H9 (cell line): ENCODE results near the gene ECSCR. TPM values are rescaled to one million over a fixed set of nuclear protein-coding genes. Genes with fewer than 3 reads are reported as not detected.

Experiments
- DNase-seq: peaks from one replicate; pipeline ENCODE4 v3.0.0-alpha.2; 2017
- H2AFZ ChIP-seq: one replicate; pipeline ENCODE4 v1.6.1; 2013; ENCODE audit warnings: mild to moderate bottlenecking, low read length, control low read depth, moderate library complexity
- H2AK5ac ChIP-seq: 2 replicates; pipeline ENCODE4 v1.6.1; 2013; ENCODE audit warnings: low read length, control low read depth, mixed read lengths; ENCODE audit not compliant: insufficient read length
- H2BK120ac ChIP-seq: one replicate; pipeline ENCODE4 v1.6.1; 2013; ENCODE audit warnings: low read depth, mild to moderate bottlenecking, low read length, control low read depth, inconsistent platforms; ENCODE audit not compliant: poor library complexity, severe bottlenecking
- H2BK12ac ChIP-seq: 2 replicates; pipeline ENCODE4 v1.6.1; 2013; ENCODE audit warnings: low read length, control low read depth, mixed read lengths, low read depth; ENCODE audit not compliant: insufficient read length
- H2BK15ac ChIP-seq: 2 replicates; pipeline ENCODE4 v1.6.1; 2013; ENCODE audit warnings: low read depth, low read length, control low read depth
- H2BK20ac ChIP-seq: one replicate; pipeline ENCODE4 v1.6.1; 2013; ENCODE audit warnings: low read depth, mild to moderate bottlenecking, low read length, control low read depth, inconsistent platforms; ENCODE audit not compliant: poor library complexity, severe bottlenecking
- H2BK5ac ChIP-seq: 2 replicates; pipeline ENCODE4 v1.6.1; 2013; ENCODE audit warnings: low read length, control low read depth, mixed read lengths; ENCODE audit not compliant: insufficient read length
- H3K14ac ChIP-seq: 2 replicates; pipeline ENCODE4 v1.6.1; 2013; ENCODE audit warnings: low read length, control low read depth; ENCODE audit not compliant: insufficient read depth
- H3K18ac ChIP-seq: 2 replicates; pipeline ENCODE4 v1.6.1; 2013; ENCODE audit warnings: low read depth, mild to moderate bottlenecking, mixed read lengths, low read length, control low read depth; ENCODE audit not compliant: insufficient read length
- H3K23ac ChIP-seq: 2 replicates; pipeline ENCODE4 v1.6.1; 2013; ENCODE audit warnings: low read length, control low read depth, mixed read lengths, low read depth; ENCODE audit not compliant: insufficient read length
- H3K23me2 ChIP-seq: 2 replicates; pipeline ENCODE4 v1.6.1; 2013; ENCODE audit warnings: low read depth, mild to moderate bottlenecking, mixed read lengths, low read length, control low read depth; ENCODE audit not compliant: insufficient read length, poor library complexity, severe bottlenecking
- H3K27ac ChIP-seq: 2 replicates; pipeline ENCODE4 v1.5.1; 2013; ENCODE audit warnings: low read length, control low read depth, mixed read lengths, low read depth; ENCODE audit not compliant: insufficient read length
- H3K27me3 ChIP-seq: 2 replicates; pipeline ENCODE4 v1.6.1; 2013; ENCODE audit warnings: low read length, control low read depth, inconsistent platforms; ENCODE audit not compliant: insufficient read depth
- H3K4ac ChIP-seq: 2 replicates; pipeline ENCODE4 v1.6.1; 2013; ENCODE audit warnings: low read depth, mild to moderate bottlenecking, control low read depth, inconsistent platforms, low read length, moderate library complexity
- H3K4me1 ChIP-seq: 2 replicates; pipeline ENCODE4 v1.6.1; 2013; ENCODE audit warnings: low read length, control low read depth, inconsistent platforms; ENCODE audit not compliant: insufficient read depth
- H3K4me2 ChIP-seq: 2 replicates; pipeline ENCODE4 v1.6.1; 2013; ENCODE audit warnings: low read length, control low read depth, mixed read lengths; ENCODE audit not compliant: insufficient read length, insufficient read depth
- H3K56ac ChIP-seq: 2 replicates; pipeline ENCODE4 v1.6.1; 2013; ENCODE audit warnings: low read depth, mild to moderate bottlenecking, mixed read lengths, low read length, control low read depth; ENCODE audit not compliant: insufficient read length
- H3K79me1 ChIP-seq: 2 replicates; pipeline ENCODE4 v1.6.1; 2013; ENCODE audit warnings: low read depth, mild to moderate bottlenecking, moderate library complexity, low read length, control low read depth, inconsistent platforms; ENCODE audit not compliant: insufficient read depth, poor library complexity, severe bottlenecking
- H3K79me2 ChIP-seq: 2 replicates; pipeline ENCODE4 v1.6.1; 2013; ENCODE audit warnings: low read length, control low read depth, inconsistent platforms; ENCODE audit not compliant: insufficient read depth
- H3K9ac ChIP-seq: 2 replicates; pipeline ENCODE4 v1.6.1; 2013; ENCODE audit warnings: low read length, control low read depth, mixed read lengths; ENCODE audit not compliant: insufficient read length; ENCODE audit errors: extremely low read depth
- H3K9me3 ChIP-seq: one replicate; pipeline ENCODE4 v1.6.1; 2013; ENCODE audit warnings: low read depth, low read length, inconsistent platforms; ENCODE audit not compliant: control insufficient read depth
- H3T11ph ChIP-seq: one replicate; pipeline ENCODE4 v1.6.1; 2013; ENCODE audit warnings: mild to moderate bottlenecking, low read length, control low read depth, inconsistent platforms
- H4K20me1 ChIP-seq: one replicate; pipeline ENCODE4 v1.6.1; 2013; ENCODE audit not compliant: control insufficient read depth, insufficient read length, insufficient read depth
- H4K5ac ChIP-seq: 2 replicates; pipeline ENCODE4 v1.6.1; 2013; ENCODE audit warnings: low read depth, mild to moderate bottlenecking, mixed read lengths, low read length, control low read depth; ENCODE audit not compliant: insufficient read length
- H4K8ac ChIP-seq: replicated peaks from 2 replicates; pipeline ENCODE4 v1.6.1; 2013; ENCODE audit warnings: low read length, control low read depth, mixed read lengths, low read depth; ENCODE audit not compliant: insufficient read length
- H4K91ac ChIP-seq: 2 replicates; pipeline ENCODE4 v1.6.1; 2013; ENCODE audit warnings: low read depth, mild to moderate bottlenecking, moderate library complexity, mixed read lengths, low read length, control low read depth; ENCODE audit not compliant: insufficient read length
- H3K27ac Mint-ChIP-seq, 3 experiments: 2 replicates in 2 of 3; 3 replicates in 1 of 3; pipeline ENCODE4 v1.8.0; 2020 to 2021; ENCODE audit warnings: mixed read lengths in 3 of 3, mild to moderate bottlenecking in 1 of 3, moderate library complexity in 1 of 3
- H3K27me3 Mint-ChIP-seq: 2 replicates; pipeline ENCODE4 v1.8.0; 2021; ENCODE audit warnings: low read depth, mild to moderate bottlenecking, moderate library complexity, mixed read lengths
- H3K36me3 Mint-ChIP-seq, 3 experiments: 2 replicates in 2 of 3; 3 replicates in 1 of 3; pipeline ENCODE4 v1.8.0; 2020 to 2021; ENCODE audit warnings: low read depth in 3 of 3, mixed read lengths in 3 of 3; ENCODE audit not compliant: insufficient read depth in 1 of 3
- H3K4me1 Mint-ChIP-seq, 2 experiments: 2 replicates each; pipeline ENCODE4 v1.8.0; 2020; ENCODE audit warnings: mixed read lengths in 2 of 2
- H3K4me3 Mint-ChIP-seq, 2 experiments: 2 replicates in 1 of 2; 3 replicates in 1 of 2; pipeline ENCODE4 v1.8.0; 2020 to 2021; ENCODE audit warnings: mild to moderate bottlenecking in 2 of 2, mixed read lengths in 2 of 2, moderate library complexity in 1 of 2
- H3K9me3 Mint-ChIP-seq, 2 experiments: 2 replicates in 1 of 2; 3 replicates in 1 of 2; pipeline ENCODE4 v1.8.0; 2020; ENCODE audit warnings: mild to moderate bottlenecking in 2 of 2, mixed read lengths in 2 of 2, moderate library complexity in 1 of 2
- CTCF ChIP-seq: fragments of 200-600 bp; sonication (generic); conservative IDR thresholded peaks from 3 replicates; pipeline ENCODE4 v1.8.0; 2021; ENCODE audit warnings: antibody characterized with exemption, mild to moderate bottlenecking
- WGBS: extraction: QIAGEN DNeasy Blood & Tissue Kit; methylation state at CpG from one replicate; pipeline ENCODE4 v1.1.7; 2013; ENCODE audit warnings: missing lambda C conversion rate, low lambda C conversion rate, mixed read lengths; ENCODE audit not compliant: insufficient read length; ENCODE audit errors: extremely low coverage; 5-methylcytosine and 5-hydroxymethylcytosine counted together
- total RNA-seq: library from RNA; stranded (reverse); gene quantifications from 2 replicates; pipeline ENCODE4 v1.2.1, GENCODE V29; 2021

ECSCR gene
- total RNA-seq, 1 experiment from 2014 or later = 1.6 TPM

DNA sequence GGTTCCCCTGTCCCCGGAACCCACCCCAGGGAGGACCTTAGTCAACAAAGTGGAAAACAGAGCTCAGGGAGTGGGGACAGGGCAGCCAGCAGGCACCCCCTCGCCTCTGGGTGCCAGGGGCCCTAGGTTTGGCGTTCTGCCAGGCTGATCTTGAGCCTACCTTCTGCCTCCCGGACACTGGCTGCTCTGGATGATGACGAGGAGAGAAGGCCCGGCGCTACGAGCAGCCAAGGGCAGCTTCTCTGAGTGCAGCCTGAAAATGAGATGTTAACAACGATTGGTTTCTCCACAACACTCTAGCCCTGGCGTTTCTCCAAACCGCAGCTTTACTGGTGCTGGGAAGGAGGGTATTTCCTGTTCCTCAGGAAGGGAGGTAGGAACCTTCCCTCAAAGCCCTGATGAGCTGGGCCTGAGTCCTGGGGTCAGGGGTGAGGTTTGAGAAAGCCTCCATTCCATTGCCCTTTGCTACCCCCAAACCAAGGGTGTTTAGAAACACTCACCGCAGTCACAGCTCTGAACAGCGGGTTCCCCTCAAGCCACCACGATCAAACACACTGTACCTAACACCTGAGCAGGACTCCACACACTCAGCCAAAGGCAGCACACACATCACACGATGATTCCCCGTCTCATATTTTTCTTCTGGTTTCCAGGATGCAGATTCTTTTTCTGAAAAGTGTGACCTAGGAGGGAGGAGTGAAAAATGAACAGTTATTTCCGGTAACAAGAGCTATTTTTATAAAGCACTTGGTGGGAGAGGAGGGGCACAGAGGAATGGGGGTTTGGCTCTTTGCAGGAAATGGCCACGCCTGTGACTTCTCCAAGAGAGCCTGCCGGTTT is 19.7 kb upstream of the ECSCR start, which contains the start of gene STING1:
Gene STING1, minus strand, starts transcription at position 709 of the 840 bp plus-strand sequence. CDS start 1,054 bp downstream, outside the sequence.
- H2BK15ac ChIP-seq = no peak within 1 kb of the TSS
- TF ChIP-seq CTCF = no peak
- H3K56ac ChIP-seq = no peak within 1 kb of the TSS
- no peak within 1 kb of the TSS for H3K18ac ChIP-seq
- H3K36me3 Mint-ChIP-seq = no peaks in the 10 kb centered on the region
- H3K9me3 Mint-ChIP-seq = no peaks in the 10 kb centered on the region
- no peaks in the 10 kb centered on the region for H3K27me3 ChIP-seq
- H4K5ac ChIP-seq = no peak within 1 kb of the TSS
- H3K9me3 ChIP-seq = no peaks in the 10 kb centered on the region
- DNase-seq = no peak
- no peak within 1 kb of the TSS for H3T11ph ChIP-seq
- H3K27me3 Mint-ChIP-seq = peaks cover 2% of the 10 kb centered on the region; the same call in 1 of the 2 replicates
- H2BK12ac ChIP-seq = no peak within 1 kb of the TSS
- no peak within 1 kb of the TSS for H3K4me3 Mint-ChIP-seq
- H4K20me1 ChIP-seq = no peaks in the 10 kb centered on the region
- no peak within 1 kb of the TSS for H3K23ac ChIP-seq
- no peak within 1 kb of the TSS for H2AFZ ChIP-seq
- no peak within 1 kb of the TSS for H3K4me2 ChIP-seq
- H3K79me2 ChIP-seq = no peaks in the 10 kb centered on the region
- H2BK20ac ChIP-seq = no peak within 1 kb of the TSS
- no peaks in the 10 kb centered on the region for H3K23me2 ChIP-seq
- H3K9ac ChIP-seq = no peak within 1 kb of the TSS
- no peak within 1 kb of the TSS for H3K27ac ChIP-seq
- no peak within 1 kb of the TSS for H2BK120ac ChIP-seq
- no peak within 1 kb of the TSS for H4K91ac ChIP-seq
- H3K4me1 ChIP-seq = no peaks in the 10 kb centered on the region; the same call in 1 of the 2 replicates
- no peak within 1 kb of the TSS for H3K14ac ChIP-seq
- H3K4ac ChIP-seq = no peak within 1 kb of the TSS
- no peak within 1 kb of the TSS for H4K8ac ChIP-seq
- no peak within 1 kb of the TSS for H2AK5ac ChIP-seq
- H3K27ac Mint-ChIP-seq = peak within 1 kb of the TSS in 2 of 3 experiments; percentile 26 to 70; a peak in 5 of 7 replicates
- peaks cover 14 to 36% of the 10 kb centered on the region in 2 experiments for H3K4me1 Mint-ChIP-seq
- H3K79me1 ChIP-seq = no peaks in the 10 kb centered on the region
- H2BK5ac ChIP-seq = no peak within 1 kb of the TSS
- WGBS = no CpG with 5 or more reads among the region's 19 CpGs
